GM12878 (cell line): ENCODE data around the gene IRF1. TPM values are rescaled to one million over a fixed set of nuclear protein-coding genes. Genes with fewer than 3 reads are reported as not detected.
"Not testable (repeated sequence)": the region's sequence is repeated elsewhere in the genome, so short reads cannot be mapped to it uniquely, and the experiment has no call there.

ENCODE experiments used
- ATAC-seq: fragments of 200-7000 bp; cut with Tn5 transposase; 3 replicates; pipeline ENCODE4 v1.9.1; 2020; ENCODE audit warnings: mild to moderate bottlenecking, moderate library complexity
- BruUV-seq: library from RNA; stranded (reverse); fragments of 400-500 nt; replicated peaks from 2 replicates; lab custom pipeline; 2021; lab: Mats Ljungman, UMichigan
- CTCF ChIA-PET: fragments of 300-600 bp; sonication (Branson Sonifier 250); formaldehyde crosslinking; extraction: SDS; loops from one replicate; lab custom pipeline; 2021; ENCODE audit warnings: inconsistent platforms; lab: Yijun Ruan, JAX
- POLR2A ChIA-PET: fragments of 350-600 bp; formaldehyde crosslinking; extraction: SDS; loops from one replicate; lab custom pipeline; 2021; ENCODE audit warnings: inconsistent platforms; lab: Charles Lee
- RAD21 ChIA-PET: fragments of 300-600 bp; sonication (Branson Sonifier 250); formaldehyde crosslinking; loops from one replicate; lab custom pipeline; 2023; ENCODE audit warnings: antibody characterized with exemption; ENCODE audit not compliant: unreplicated experiment; lab: Charles Lee
- SMC1A ChIA-PET: fragments of 300-600 bp; sonication (Branson Sonifier 250); formaldehyde crosslinking; loops from one replicate; lab custom pipeline; 2023; ENCODE audit not compliant: unreplicated experiment, uncharacterized antibody; lab: Charles Lee
- DNase-seq: peaks from one replicate; pipeline ENCODE4 v3.0.0-alpha.2; 2011; ENCODE audit warnings: low read depth, low spot score
- FAIRE-seq: peaks from 3 replicates; lab custom pipeline; 2011; peaks lifted over from hg19 to GRCh38; lab: Jason Lieb, UNC
- H2AFZ ChIP-seq: 2 replicates; pipeline ENCODE4 v1.6.0; 2011; ENCODE audit warnings: low read depth, low read length, control low read depth; ENCODE audit not compliant: control insufficient read depth
- H3K27ac ChIP-seq: 2 replicates; pipeline ENCODE4 v1.5.1; 2011; ENCODE audit warnings: control low read depth; ENCODE audit not compliant: control insufficient read depth, insufficient read depth
- H3K27me3 ChIP-seq, 2 experiments: replicated peaks in 1 of 2; 2 replicates each; pipeline versions ENCODE4 v1.6.0 to v1.6.1; 2011; ENCODE audit warnings: low read length in 1 of 2; ENCODE audit not compliant: control insufficient read depth in 2 of 2, insufficient read depth in 2 of 2
- H3K36me3 ChIP-seq, 2 experiments: 2 replicates each; pipeline ENCODE4 v1.5.1; 2011; ENCODE audit warnings: low read length in 1 of 2; ENCODE audit not compliant: control insufficient read depth in 2 of 2, insufficient read depth in 2 of 2
- H3K4me1 ChIP-seq: 2 replicates; pipeline ENCODE4 v1.6.1; 2011; ENCODE audit warnings: mild to moderate bottlenecking, low read length, moderate library complexity, mixed read lengths; ENCODE audit not compliant: control insufficient read depth, insufficient read depth
- H3K4me2 ChIP-seq: 2 replicates; pipeline ENCODE4 v1.6.0; 2011; ENCODE audit warnings: control low read depth; ENCODE audit not compliant: control insufficient read depth, insufficient read depth
- H3K4me3 ChIP-seq: fragments of 200-600 bp; sonication (generic); 2 replicates; pipeline ENCODE4 v1.5.1; 2016
- H3K79me2 ChIP-seq: 2 replicates; pipeline ENCODE4 v1.6.0; 2011; ENCODE audit warnings: low read length; ENCODE audit not compliant: control insufficient read depth, insufficient read depth
- H3K9ac ChIP-seq: 2 replicates; pipeline ENCODE4 v1.8.0; 2011; ENCODE audit warnings: low read length, control low read depth, mixed read lengths; ENCODE audit not compliant: control insufficient read depth, insufficient read depth
- H3K9me3 ChIP-seq: replicated peaks from 3 replicates; pipeline ENCODE4 v1.5.1; 2011; ENCODE audit warnings: mild to moderate bottlenecking, low read length; ENCODE audit not compliant: control insufficient read depth, insufficient read depth
- H4K20me1 ChIP-seq: 2 replicates; pipeline ENCODE4 v1.6.0; 2011; ENCODE audit not compliant: control insufficient read depth, insufficient read depth
- POLR2A ChIP-seq: IDR thresholded peaks from 2 replicates; pipeline ENCODE4 v1.6.1; 2011; ENCODE audit warnings: low read depth, mild to moderate bottlenecking, low read length
- POU2F2 ChIP-seq: IDR thresholded peaks from 3 replicates; pipeline ENCODE4 v1.6.1; 2011; ENCODE audit warnings: low read depth, mild to moderate bottlenecking, low read length, borderline replicate concordance
- WGBS: methylation state at CpG from one replicate; pipeline ENCODE4 v1.1.6; 2016; ENCODE audit warnings: low lambda C conversion rate; ENCODE audit not compliant: insufficient replicate concordance, insufficient coverage; ENCODE audit errors: missing lambda C conversion rate; 5-methylcytosine and 5-hydroxymethylcytosine counted together
- in situ Hi-C: fragments of 300-500 bp; cut with MboI; formaldehyde crosslinking; loops from 9 replicates; pipeline ENCODE4 v1.14.3; 2018; ENCODE audit warnings: mixed read lengths
- intact Hi-C: fragments of 100-400 bp; cut with micrococcal nuclease; formaldehyde crosslinking; loops from one replicate; pipeline ENCODE4 v1.14.2; 2022; ENCODE audit not compliant: unreplicated experiment
- polyA plus RNA-seq, 11 experiments: library from polyadenylated mRNA; depleted of rRNA in 4 of 11; unstranded in 6 of 11; stranded (reverse) in 5 of 11; fragments of >200 nt; fragmentation: Nextera tagmentation in 4 of 11; fragmentation: Illumina TruSeq in 1 of 11; extraction: Ambion mirVana in 4 of 11; extraction: Trizol in 1 of 11; gene quantifications; 1 replicate in 1 of 11; 2 replicates in 10 of 11; pipeline versions ENCODE4 v1.2.1 to v1.2.3, GENCODE V29; 2011 to 2016; ENCODE audit warnings: inconsistent platforms in 2 of 11, missing spikeins in 2 of 11, low read depth in 1 of 11
- total RNA-seq, 4 experiments: library from RNA; depleted of rRNA in 3 of 4; stranded (reverse); fragments of >200 nt in 3 of 4; fragmentation: Illumina TruSeq in 1 of 4; extraction: Trizol in 1 of 4; gene quantifications; 2 replicates each; pipeline versions ENCODE4 v1.2.1 to v1.2.3, GENCODE V29; 2013 to 2021
- TF ChIP-seq, protein P1 (sequence below): IDR thresholded peaks from 2 replicates; pipeline ENCODE4 v1.6.1; 2011; ENCODE audit warnings: mild to moderate bottlenecking, low read depth, low read length, moderate library complexity; ENCODE audit not compliant: insufficient replicate concordance
- TF ChIP-seq, protein P2 (sequence below): fragments of 450-650 bp; formaldehyde crosslinking; IDR thresholded peaks from 2 replicates; pipeline ENCODE4 v1.4.0; 2020; ENCODE audit warnings: mild to moderate bottlenecking, moderate library complexity

IRF1 gene
- total and polyA plus RNA-seq, 10 of the 15 experiments (the other 5 are each of a cell fraction or from before 2014, with no cell fraction given), result 6.9 to 68.0 (median 49.6) TPM

DNA sequence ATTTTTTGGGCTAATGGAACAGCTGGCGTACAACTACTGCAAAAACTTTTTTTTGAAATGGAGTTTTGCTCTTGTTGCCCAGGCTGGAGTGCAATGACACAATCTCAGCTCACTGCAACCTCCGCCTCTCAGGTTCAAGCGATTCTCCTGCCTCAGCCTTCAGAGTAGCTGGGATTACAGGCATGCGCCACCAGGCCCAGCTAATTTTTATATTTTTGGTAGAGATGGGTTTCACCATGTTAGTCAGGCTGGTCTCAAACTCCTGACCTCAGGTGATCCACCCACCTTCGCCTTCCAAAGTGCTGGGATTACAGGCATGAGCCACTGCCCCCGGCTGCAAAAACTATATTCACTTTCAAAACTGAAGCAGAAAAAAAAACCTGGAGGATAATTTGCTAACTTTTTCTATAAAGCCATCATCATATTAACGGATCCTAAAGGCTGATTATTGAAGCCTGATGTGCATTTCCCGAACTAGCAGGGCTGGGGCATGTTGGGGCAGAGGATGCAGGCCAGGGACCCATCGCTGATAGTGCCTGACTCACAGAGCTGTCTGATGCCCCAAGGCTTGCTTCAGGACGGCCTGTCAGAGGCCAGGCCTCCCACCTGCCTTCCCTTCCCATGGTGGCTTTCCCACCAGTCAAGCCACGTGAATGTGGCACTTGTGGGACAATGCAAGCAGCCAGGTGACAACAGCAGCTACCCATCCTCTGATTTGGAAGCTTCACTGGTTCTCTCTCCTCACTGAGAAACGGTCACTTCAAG is 5.5 kb downstream of the IRF1 start:
- BruUV-seq, H2AFZ ChIP-seq, H3K27me3 ChIP-seq, DNase-seq, intact Hi-C loops, FAIRE-seq, H3K9me3 ChIP-seq, H3K27ac ChIP-seq, ATAC-seq, in situ Hi-C loops: not testable (repeated sequence)
- 80% methylated on average over 12 of the region's 12 CpGs for WGBS
- H3K36me3 ChIP-seq, result peaks cover 48 to 54% of the 10 kb centered on the region in 2 experiments
- POLR2A ChIA-PET, result interaction anchor here (1.6 to 24.5 kb wide), 5 partner anchors 11 to 58 kb away, joined by 4 to 389 read pairs (median 7); no protein-coding TSS in a partner anchor
- H3K9ac ChIP-seq, result peak overlapping the region; percentile 46; the same call in 1 of the 2 replicates
- peak; percentile 24; the same call in 1 of the 2 replicates for TF ChIP-seq POLR2A
- H3K79me2 ChIP-seq, result peaks cover 60% of the 10 kb centered on the region
- peaks cover 37% of the 10 kb centered on the region for H3K4me1 ChIP-seq
- H3K4me2 ChIP-seq, result peak overlapping the region; percentile 95
- peaks cover 39% of the 10 kb centered on the region for H4K20me1 ChIP-seq
- RAD21 ChIA-PET, result interaction anchor here (1.1 to 27.2 kb wide), 5 partner anchors 14 to 64 kb away, joined by 3 to 453 read pairs (median 25); no protein-coding TSS in a partner anchor
- SMC1A ChIA-PET, result interaction anchor here (1.1 to 8.5 kb wide), 8 partner anchors 19 to 98 kb away, joined by 3 to 85 read pairs (median 8); no protein-coding TSS in a partner anchor
- H3K4me3 ChIP-seq, result 0 out of 2 replicates have a peak overlapping the region, but pooled peaks have one; percentile 98
- CTCF ChIA-PET, result interaction anchor here (0.7 to 2.7 kb wide), 9 partner anchors 11 to 64 kb away, joined by 3 to 7 read pairs (median 4); no protein-coding TSS in a partner anchor

DNA sequence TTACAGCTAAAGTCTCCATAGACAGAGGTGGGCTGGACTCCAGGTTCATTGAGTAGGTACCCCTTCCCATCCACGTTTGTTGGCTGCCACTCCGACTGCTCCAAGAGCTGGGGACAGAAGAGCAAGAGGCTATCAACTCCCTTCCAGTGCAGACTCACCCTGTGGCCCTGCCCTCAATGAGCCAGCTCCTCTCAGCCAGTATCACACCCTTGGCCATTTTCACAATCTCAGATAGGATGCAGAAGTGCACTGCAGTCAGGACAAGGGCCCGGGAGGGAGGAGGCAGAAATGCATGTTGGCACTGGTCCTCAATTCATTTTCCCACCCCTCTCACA is 6.2 kb downstream of the IRF1 start:
- peaks cover 39% of the 10 kb centered on the region for H4K20me1 ChIP-seq
- H2AFZ ChIP-seq, result no peak overlapping the region
- no peaks in the 10 kb centered on the region for H3K27me3 ChIP-seq
- CTCF ChIA-PET, result interaction anchor here (0.7 to 2.7 kb wide), 8 partner anchors 12 to 64 kb away, joined by 3 to 7 read pairs (median 5); no protein-coding TSS in a partner anchor
- TF ChIP-seq POLR2A (peak; percentile 49), POU2F2 (0 out of 3 replicates have a peak, but pooled peaks have one; percentile 12)
- TF ChIP-seq, protein P1, sequence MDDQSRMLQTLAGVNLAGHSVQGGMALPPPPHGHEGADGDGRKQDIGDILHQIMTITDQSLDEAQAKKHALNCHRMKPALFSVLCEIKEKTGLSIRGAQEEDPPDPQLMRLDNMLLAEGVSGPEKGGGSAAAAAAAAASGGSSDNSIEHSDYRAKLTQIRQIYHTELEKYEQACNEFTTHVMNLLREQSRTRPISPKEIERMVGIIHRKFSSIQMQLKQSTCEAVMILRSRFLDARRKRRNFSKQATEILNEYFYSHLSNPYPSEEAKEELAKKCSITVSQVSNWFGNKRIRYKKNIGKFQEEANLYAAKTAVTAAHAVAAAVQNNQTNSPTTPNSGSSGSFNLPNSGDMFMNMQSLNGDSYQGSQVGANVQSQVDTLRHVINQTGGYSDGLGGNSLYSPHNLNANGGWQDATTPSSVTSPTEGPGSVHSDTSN, result no peak
- TF ChIP-seq, protein P2, sequence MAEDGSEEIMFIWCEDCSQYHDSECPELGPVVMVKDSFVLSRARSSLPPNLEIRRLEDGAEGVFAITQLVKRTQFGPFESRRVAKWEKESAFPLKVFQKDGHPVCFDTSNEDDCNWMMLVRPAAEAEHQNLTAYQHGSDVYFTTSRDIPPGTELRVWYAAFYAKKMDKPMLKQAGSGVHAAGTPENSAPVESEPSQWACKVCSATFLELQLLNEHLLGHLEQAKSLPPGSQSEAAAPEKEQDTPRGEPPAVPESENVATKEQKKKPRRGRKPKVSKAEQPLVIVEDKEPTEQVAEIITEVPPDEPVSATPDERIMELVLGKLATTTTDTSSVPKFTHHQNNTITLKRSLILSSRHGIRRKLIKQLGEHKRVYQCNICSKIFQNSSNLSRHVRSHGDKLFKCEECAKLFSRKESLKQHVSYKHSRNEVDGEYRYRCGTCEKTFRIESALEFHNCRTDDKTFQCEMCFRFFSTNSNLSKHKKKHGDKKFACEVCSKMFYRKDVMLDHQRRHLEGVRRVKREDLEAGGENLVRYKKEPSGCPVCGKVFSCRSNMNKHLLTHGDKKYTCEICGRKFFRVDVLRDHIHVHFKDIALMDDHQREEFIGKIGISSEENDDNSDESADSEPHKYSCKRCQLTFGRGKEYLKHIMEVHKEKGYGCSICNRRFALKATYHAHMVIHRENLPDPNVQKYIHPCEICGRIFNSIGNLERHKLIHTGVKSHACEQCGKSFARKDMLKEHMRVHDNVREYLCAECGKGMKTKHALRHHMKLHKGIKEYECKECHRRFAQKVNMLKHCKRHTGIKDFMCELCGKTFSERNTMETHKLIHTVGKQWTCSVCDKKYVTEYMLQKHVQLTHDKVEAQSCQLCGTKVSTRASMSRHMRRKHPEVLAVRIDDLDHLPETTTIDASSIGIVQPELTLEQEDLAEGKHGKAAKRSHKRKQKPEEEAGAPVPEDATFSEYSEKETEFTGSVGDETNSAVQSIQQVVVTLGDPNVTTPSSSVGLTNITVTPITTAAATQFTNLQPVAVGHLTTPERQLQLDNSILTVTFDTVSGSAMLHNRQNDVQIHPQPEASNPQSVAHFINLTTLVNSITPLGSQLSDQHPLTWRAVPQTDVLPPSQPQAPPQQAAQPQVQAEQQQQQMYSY (CRISPR knock-in tag), result no peak
- no peak for DNase-seq
- ATAC-seq, result no peak
- H3K36me3 ChIP-seq, result peaks cover 48 to 54% of the 10 kb centered on the region in 2 experiments
- POLR2A ChIA-PET, result interaction anchor here (1.7 to 24.5 kb wide), 4 partner anchors 17 to 57 kb away, joined by 4 to 389 read pairs (median 39); no protein-coding TSS in a partner anchor
- intact Hi-C loops, result no loop called here
- SMC1A ChIA-PET, result interaction anchor here (1.1 to 8.5 kb wide), 9 partner anchors 18 to 97 kb away, joined by 3 to 85 read pairs (median 4); no protein-coding TSS in a partner anchor
- RAD21 ChIA-PET, result interaction anchor here (1.1 to 27.2 kb wide), 3 partner anchors 18 to 64 kb away, joined by 3 to 453 read pairs (median 4); no protein-coding TSS in a partner anchor
- no peak overlapping the region for H3K9ac ChIP-seq
- 94% methylated on average over 3 of the region's 3 CpGs for WGBS
- H3K4me3 ChIP-seq, result no peak overlapping the region
- H3K79me2 ChIP-seq, result peaks cover 53% of the 10 kb centered on the region
- no peak for FAIRE-seq
- H3K27ac ChIP-seq, result no peak overlapping the region
- BruUV-seq, result no TSS peak
- in situ Hi-C loops, result no loop called here
- peaks cover 44% of the 10 kb centered on the region for H3K4me1 ChIP-seq
- H3K9me3 ChIP-seq, result no peaks in the 10 kb centered on the region
- H3K4me2 ChIP-seq, result no peak overlapping the region
